Measurements from ENCODE around the gene USP31. TPM values are rescaled to one million over a fixed set of nuclear protein-coding genes. Genes with fewer than 3 reads are reported as not detected.

Gene USP31
- total RNA-seq, 1 experiment from 2014 or later, result 17.4 TPM

DNA sequence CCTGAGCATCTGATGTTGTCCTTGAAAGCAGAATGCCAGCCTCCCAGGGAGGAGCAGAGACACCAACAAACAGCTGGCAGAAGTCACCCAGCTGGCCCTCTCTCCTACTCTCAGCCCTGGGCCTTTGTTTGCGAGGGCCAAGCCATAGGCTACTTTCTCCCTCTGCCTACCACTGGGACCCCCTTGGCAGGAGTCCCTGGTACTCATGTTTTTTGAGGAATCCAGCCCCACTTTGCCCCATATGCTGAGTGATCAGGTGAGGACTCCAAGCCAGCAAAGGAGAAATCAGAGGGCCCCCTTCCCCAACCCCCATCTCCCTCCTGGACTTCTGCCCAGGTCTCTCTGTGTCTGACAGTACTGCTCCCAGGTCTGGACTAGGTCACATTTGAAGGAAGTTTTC lies 121.9 kb downstream of the USP31 start:
- Mint-ChIP-seq H3K27ac (no peak overlapping the region), H3K9me3 (no peaks in the 10 kb centered on the region), H3K27me3 (ENCODE audit: low read depth) (no peaks in the 10 kb centered on the region), H3K36me3 (no peaks in the 10 kb centered on the region), H3K4me3 (no peak overlapping the region), H3K4me1 (peaks cover 12% of the 10 kb centered on the region; the same call in 1 of the 2 replicates)
- TF ChIP-seq, protein P1, sequence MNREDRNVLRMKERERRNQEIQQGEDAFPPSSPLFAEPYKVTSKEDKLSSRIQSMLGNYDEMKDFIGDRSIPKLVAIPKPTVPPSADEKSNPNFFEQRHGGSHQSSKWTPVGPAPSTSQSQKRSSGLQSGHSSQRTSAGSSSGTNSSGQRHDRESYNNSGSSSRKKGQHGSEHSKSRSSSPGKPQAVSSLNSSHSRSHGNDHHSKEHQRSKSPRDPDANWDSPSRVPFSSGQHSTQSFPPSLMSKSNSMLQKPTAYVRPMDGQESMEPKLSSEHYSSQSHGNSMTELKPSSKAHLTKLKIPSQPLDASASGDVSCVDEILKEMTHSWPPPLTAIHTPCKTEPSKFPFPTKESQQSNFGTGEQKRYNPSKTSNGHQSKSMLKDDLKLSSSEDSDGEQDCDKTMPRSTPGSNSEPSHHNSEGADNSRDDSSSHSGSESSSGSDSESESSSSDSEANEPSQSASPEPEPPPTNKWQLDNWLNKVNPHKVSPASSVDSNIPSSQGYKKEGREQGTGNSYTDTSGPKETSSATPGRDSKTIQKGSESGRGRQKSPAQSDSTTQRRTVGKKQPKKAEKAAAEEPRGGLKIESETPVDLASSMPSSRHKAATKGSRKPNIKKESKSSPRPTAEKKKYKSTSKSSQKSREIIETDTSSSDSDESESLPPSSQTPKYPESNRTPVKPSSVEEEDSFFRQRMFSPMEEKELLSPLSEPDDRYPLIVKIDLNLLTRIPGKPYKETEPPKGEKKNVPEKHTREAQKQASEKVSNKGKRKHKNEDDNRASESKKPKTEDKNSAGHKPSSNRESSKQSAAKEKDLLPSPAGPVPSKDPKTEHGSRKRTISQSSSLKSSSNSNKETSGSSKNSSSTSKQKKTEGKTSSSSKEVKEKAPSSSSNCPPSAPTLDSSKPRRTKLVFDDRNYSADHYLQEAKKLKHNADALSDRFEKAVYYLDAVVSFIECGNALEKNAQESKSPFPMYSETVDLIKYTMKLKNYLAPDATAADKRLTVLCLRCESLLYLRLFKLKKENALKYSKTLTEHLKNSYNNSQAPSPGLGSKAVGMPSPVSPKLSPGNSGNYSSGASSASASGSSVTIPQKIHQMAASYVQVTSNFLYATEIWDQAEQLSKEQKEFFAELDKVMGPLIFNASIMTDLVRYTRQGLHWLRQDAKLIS (CRISPR knock-in tag; IDR thresholded peaks at IDR 0.05; ENCODE audit: borderline replicate concordance), result no peak
- TF ChIP-seq EMX1 (CRISPR knock-in tag; IDR thresholded peaks at IDR 0.05) (no peak), GRHL2 (CRISPR knock-in tag; IDR thresholded peaks at IDR 0.05; ENCODE audit: insufficient replicate concordance, severe bottlenecking) (no peak), NR2C2 (CRISPR knock-in tag; IDR thresholded peaks at IDR 0.05) (no peak), IRF2 (CRISPR knock-in tag; IDR thresholded peaks at IDR 0.05; ENCODE audit: borderline replicate concordance, low read depth) (no peak), SMAD3 (CRISPR knock-in tag; IDR thresholded peaks at IDR 0.05; ENCODE audit: borderline replicate concordance) (no peak), NFE2L1 (CRISPR knock-in tag; IDR thresholded peaks at IDR 0.05) (no peak), SMAD4 (CRISPR knock-in tag; IDR thresholded peaks at IDR 0.05) (no peak), NFATC4 (CRISPR knock-in tag; IDR thresholded peaks at IDR 0.05) (no peak), NR3C1 (CRISPR knock-in tag; conservative IDR thresholded peaks at IDR 0.05; ENCODE audit: low read depth) (no peak), HMGA2 (CRISPR knock-in tag; IDR thresholded peaks at IDR 0.05) (no peak)
- TF ChIP-seq, protein P2, sequence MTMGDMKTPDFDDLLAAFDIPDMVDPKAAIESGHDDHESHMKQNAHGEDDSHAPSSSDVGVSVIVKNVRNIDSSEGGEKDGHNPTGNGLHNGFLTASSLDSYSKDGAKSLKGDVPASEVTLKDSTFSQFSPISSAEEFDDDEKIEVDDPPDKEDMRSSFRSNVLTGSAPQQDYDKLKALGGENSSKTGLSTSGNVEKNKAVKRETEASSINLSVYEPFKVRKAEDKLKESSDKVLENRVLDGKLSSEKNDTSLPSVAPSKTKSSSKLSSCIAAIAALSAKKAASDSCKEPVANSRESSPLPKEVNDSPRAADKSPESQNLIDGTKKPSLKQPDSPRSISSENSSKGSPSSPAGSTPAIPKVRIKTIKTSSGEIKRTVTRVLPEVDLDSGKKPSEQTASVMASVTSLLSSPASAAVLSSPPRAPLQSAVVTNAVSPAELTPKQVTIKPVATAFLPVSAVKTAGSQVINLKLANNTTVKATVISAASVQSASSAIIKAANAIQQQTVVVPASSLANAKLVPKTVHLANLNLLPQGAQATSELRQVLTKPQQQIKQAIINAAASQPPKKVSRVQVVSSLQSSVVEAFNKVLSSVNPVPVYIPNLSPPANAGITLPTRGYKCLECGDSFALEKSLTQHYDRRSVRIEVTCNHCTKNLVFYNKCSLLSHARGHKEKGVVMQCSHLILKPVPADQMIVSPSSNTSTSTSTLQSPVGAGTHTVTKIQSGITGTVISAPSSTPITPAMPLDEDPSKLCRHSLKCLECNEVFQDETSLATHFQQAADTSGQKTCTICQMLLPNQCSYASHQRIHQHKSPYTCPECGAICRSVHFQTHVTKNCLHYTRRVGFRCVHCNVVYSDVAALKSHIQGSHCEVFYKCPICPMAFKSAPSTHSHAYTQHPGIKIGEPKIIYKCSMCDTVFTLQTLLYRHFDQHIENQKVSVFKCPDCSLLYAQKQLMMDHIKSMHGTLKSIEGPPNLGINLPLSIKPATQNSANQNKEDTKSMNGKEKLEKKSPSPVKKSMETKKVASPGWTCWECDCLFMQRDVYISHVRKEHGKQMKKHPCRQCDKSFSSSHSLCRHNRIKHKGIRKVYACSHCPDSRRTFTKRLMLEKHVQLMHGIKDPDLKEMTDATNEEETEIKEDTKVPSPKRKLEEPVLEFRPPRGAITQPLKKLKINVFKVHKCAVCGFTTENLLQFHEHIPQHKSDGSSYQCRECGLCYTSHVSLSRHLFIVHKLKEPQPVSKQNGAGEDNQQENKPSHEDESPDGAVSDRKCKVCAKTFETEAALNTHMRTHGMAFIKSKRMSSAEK (CRISPR knock-in tag; IDR thresholded peaks at IDR 0.05; ENCODE audit: borderline replicate concordance), result no peak
- ChIA-PET POLR2A (interaction anchor here (0.7 kb wide), 1 partner anchor 11 kb away, joined by 3 read pairs; no protein-coding TSS in a partner anchor), CTCF (interaction anchor here (1.2 kb wide), 1 partner anchor 33 kb away, joined by 3 read pairs; no protein-coding TSS in a partner anchor)
- ATAC-seq (no peak), DNase-seq (ENCODE audit: low spot score) (no peak)

DNA sequence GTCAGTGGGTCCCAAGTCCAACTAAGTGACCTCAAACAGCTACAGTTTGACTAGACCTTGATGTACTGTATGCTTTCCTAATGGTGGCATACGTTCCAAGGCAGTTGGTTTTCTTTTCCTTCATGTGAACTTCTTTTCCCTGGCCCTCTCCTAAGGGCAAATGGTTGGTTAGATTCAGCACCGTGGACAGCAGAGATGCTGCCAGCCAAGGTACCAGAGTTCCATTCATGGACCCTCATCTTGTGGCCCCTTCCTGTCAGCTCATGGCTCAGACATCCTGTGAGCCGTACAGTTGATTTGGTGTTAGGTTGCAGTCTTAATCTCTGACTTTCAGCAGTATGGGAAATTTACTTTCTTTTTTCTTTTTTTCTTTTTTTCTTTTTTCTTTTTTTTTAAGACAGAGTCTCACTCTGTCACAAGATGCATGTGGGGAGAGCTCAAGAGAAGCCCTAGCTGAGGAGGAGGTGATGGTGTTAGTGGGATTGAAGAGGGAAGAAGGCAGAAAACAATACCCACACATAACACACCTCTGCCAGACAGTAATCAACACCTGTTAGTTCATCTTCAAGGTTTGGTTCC lies 122.4 kb downstream of the USP31 start:
- no peak overlapping the region for H3K27ac Mint-ChIP-seq
- peak; percentile 71 for ATAC-seq
- TF ChIP-seq, protein P3, sequence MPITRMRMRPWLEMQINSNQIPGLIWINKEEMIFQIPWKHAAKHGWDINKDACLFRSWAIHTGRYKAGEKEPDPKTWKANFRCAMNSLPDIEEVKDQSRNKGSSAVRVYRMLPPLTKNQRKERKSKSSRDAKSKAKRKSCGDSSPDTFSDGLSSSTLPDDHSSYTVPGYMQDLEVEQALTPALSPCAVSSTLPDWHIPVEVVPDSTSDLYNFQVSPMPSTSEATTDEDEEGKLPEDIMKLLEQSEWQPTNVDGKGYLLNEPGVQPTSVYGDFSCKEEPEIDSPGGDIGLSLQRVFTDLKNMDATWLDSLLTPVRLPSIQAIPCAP (CRISPR knock-in tag; IDR thresholded peaks at IDR 0.05), result no peak
- no peak for TF ChIP-seq ZNF317 (CRISPR knock-in tag; IDR thresholded peaks at IDR 0.05; ENCODE audit: borderline replicate concordance, low read depth)
- TF ChIP-seq FOXP1 (CRISPR knock-in tag; IDR thresholded peaks at IDR 0.05; ENCODE audit: borderline replicate concordance), result no peak
- TF ChIP-seq, protein P4, sequence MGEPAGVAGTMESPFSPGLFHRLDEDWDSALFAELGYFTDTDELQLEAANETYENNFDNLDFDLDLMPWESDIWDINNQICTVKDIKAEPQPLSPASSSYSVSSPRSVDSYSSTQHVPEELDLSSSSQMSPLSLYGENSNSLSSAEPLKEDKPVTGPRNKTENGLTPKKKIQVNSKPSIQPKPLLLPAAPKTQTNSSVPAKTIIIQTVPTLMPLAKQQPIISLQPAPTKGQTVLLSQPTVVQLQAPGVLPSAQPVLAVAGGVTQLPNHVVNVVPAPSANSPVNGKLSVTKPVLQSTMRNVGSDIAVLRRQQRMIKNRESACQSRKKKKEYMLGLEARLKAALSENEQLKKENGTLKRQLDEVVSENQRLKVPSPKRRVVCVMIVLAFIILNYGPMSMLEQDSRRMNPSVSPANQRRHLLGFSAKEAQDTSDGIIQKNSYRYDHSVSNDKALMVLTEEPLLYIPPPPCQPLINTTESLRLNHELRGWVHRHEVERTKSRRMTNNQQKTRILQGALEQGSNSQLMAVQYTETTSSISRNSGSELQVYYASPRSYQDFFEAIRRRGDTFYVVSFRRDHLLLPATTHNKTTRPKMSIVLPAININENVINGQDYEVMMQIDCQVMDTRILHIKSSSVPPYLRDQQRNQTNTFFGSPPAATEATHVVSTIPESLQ (CRISPR knock-in tag; IDR thresholded peaks at IDR 0.05), result no peak
- no peak for TF ChIP-seq ZNF121 (CRISPR knock-in tag; IDR thresholded peaks at IDR 0.05)
- TF ChIP-seq NFE2L1 (CRISPR knock-in tag; IDR thresholded peaks at IDR 0.05), result 0 out of 2 replicates have a peak, but pooled peaks have one; percentile 49
- no peak for TF ChIP-seq GABPB1 (CRISPR knock-in tag; IDR thresholded peaks at IDR 0.05)
- TF ChIP-seq, protein P5, sequence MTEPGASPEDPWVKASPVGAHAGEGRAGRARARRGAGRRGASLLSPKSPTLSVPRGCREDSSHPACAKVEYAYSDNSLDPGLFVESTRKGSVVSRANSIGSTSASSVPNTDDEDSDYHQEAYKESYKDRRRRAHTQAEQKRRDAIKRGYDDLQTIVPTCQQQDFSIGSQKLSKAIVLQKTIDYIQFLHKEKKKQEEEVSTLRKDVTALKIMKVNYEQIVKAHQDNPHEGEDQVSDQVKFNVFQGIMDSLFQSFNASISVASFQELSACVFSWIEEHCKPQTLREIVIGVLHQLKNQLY (CRISPR knock-in tag; IDR thresholded peaks at IDR 0.05), result no peak
- TF ChIP-seq, protein P6, sequence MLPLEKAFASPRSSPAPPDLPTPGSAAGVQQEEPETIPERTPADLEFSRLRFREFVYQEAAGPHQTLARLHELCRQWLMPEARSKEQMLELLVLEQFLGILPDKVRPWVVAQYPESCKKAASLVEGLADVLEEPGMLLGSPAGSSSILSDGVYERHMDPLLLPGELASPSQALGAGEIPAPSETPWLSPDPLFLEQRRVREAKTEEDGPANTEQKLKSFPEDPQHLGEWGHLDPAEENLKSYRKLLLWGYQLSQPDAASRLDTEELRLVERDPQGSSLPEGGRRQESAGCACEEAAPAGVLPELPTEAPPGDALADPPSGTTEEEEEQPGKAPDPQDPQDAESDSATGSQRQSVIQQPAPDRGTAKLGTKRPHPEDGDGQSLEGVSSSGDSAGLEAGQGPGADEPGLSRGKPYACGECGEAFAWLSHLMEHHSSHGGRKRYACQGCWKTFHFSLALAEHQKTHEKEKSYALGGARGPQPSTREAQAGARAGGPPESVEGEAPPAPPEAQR (CRISPR knock-in tag; IDR thresholded peaks at IDR 0.05), result no peak
- TF ChIP-seq ZBTB21 (CRISPR knock-in tag; IDR thresholded peaks at IDR 0.05; ENCODE audit: borderline replicate concordance), result peak; percentile 70; the same call in 1 of the 2 replicates
- peak; percentile 81; the same call in 1 of the 2 replicates for TF ChIP-seq TEAD1 (CRISPR knock-in tag; IDR thresholded peaks at IDR 0.05)

More for the DNA sequence above, 122.4 kb downstream of the USP31 start:
- Mint-ChIP-seq H3K36me3 (no peaks in the 10 kb centered on the region), H3K4me3 (no peak overlapping the region), H3K4me1 (peaks cover 12% of the 10 kb centered on the region; the same call in 1 of the 2 replicates), H3K9me3 (no peaks in the 10 kb centered on the region), H3K27me3 (ENCODE audit: low read depth) (no peaks in the 10 kb centered on the region)
- CTCF ChIA-PET, result interaction anchor here (0.6 to 1.2 kb wide), 4 partner anchors 34 to 1473 kb away, joined by 3 to 6 read pairs (median 4); no protein-coding TSS in a partner anchor
- POLR2A ChIA-PET, result interaction anchor here (0.7 kb wide), 1 partner anchor 11 kb away, joined by 3 read pairs; no protein-coding TSS in a partner anchor
- peak; percentile 58 for DNase-seq (ENCODE audit: low spot score)

Measured in WTC11 (cell line).